HEK293 (cell line): ENCODE results near the gene SPTAN1.

Experiments
- BCL11A ChIP-seq: fragments of 450-650 bp; formaldehyde crosslinking; IDR thresholded peaks from 2 replicates; pipeline ENCODE4 v1.5.1; 2016; ENCODE audit warnings: low read depth, missing biosample characterization, missing genetic modification characterization
- GLI2 ChIP-seq: fragments of 450-650 bp; formaldehyde crosslinking; IDR thresholded peaks from 2 replicates; pipeline ENCODE4; 2017; ENCODE audit warnings: missing biosample characterization, missing genetic modification characterization, low read depth, borderline replicate concordance
- GLIS2 ChIP-seq: fragments of 450-650 bp; formaldehyde crosslinking; IDR thresholded peaks from 2 replicates; pipeline ENCODE4 v1.5.1; 2016; ENCODE audit warnings: missing biosample characterization, missing genetic modification characterization
- KLF10 ChIP-seq: fragments of 450-650 bp; IDR thresholded peaks from 2 replicates; pipeline ENCODE4 v1.5.1; 2018; ENCODE audit warnings: missing biosample characterization, mild to moderate bottlenecking, missing genetic modification characterization
- SCRT1 ChIP-seq: fragments of 450-650 bp; formaldehyde crosslinking; IDR thresholded peaks from 2 replicates; pipeline ENCODE4 v1.5.1; 2016; ENCODE audit warnings: missing biosample characterization, missing genetic modification characterization, borderline replicate concordance
- WT1 ChIP-seq: fragments of 450-650 bp; formaldehyde crosslinking; IDR thresholded peaks from 2 replicates; pipeline ENCODE4 v1.5.1; 2016; ENCODE audit warnings: missing biosample characterization, missing genetic modification characterization
- YY1 ChIP-seq: fragments of 450-650 bp; formaldehyde crosslinking; IDR thresholded peaks from 2 replicates; pipeline ENCODE4 v1.5.1; 2018; ENCODE audit warnings: missing biosample characterization, missing genetic modification characterization
- ZNF146 ChIP-seq: fragments of 450-650 bp; formaldehyde crosslinking; IDR thresholded peaks from 2 replicates; pipeline ENCODE4 v1.5.1; 2016; ENCODE audit warnings: missing biosample characterization, missing genetic modification characterization
- ZNF169 ChIP-seq: fragments of 450-650 bp; formaldehyde crosslinking; IDR thresholded peaks from 2 replicates; pipeline ENCODE4 v1.5.1; 2016; ENCODE audit warnings: missing biosample characterization, missing genetic modification characterization
- ZNF184 ChIP-seq: fragments of 450-650 bp; IDR thresholded peaks from 2 replicates; pipeline ENCODE4 v1.5.1; 2018; ENCODE audit warnings: missing biosample characterization, mild to moderate bottlenecking, missing genetic modification characterization
- ZNF341 ChIP-seq: fragments of 450-650 bp; formaldehyde crosslinking; IDR thresholded peaks from 2 replicates; pipeline ENCODE4; 2016; ENCODE audit warnings: low read depth, missing biosample characterization, missing genetic modification characterization
- ZNF423 ChIP-seq: fragments of 450-650 bp; formaldehyde crosslinking; IDR thresholded peaks from 2 replicates; pipeline ENCODE4 v1.5.1; 2016; ENCODE audit warnings: missing biosample characterization, missing genetic modification characterization
- ZNF473 ChIP-seq: fragments of 450-650 bp; formaldehyde crosslinking; IDR thresholded peaks from 2 replicates; pipeline ENCODE4 v1.5.1; 2017; ENCODE audit warnings: missing biosample characterization, missing genetic modification characterization
- ZNF518A ChIP-seq: fragments of 450-650 bp; formaldehyde crosslinking; conservative IDR thresholded peaks from 2 replicates; pipeline ENCODE4 v1.5.1; 2016; ENCODE audit warnings: low read depth, missing biosample characterization, missing genetic modification characterization
- ZNF555 ChIP-seq: fragments of 450-650 bp; formaldehyde crosslinking; conservative IDR thresholded peaks from 2 replicates; pipeline ENCODE4 v1.5.1; 2017; ENCODE audit warnings: missing biosample characterization, mild to moderate bottlenecking, missing genetic modification characterization, inconsistent platforms
- ZNF596 ChIP-seq: fragments of 450-650 bp; IDR thresholded peaks from 2 replicates; pipeline ENCODE4 v1.5.0; 2018; ENCODE audit warnings: missing biosample characterization, mild to moderate bottlenecking, missing genetic modification characterization, moderate library complexity
- ZNF600 ChIP-seq: fragments of 450-650 bp; formaldehyde crosslinking; IDR thresholded peaks from 2 replicates; pipeline ENCODE4 v1.5.1; 2016; ENCODE audit warnings: missing biosample characterization, missing genetic modification characterization
- ZNF624 ChIP-seq: fragments of 450-650 bp; formaldehyde crosslinking; IDR thresholded peaks from 2 replicates; pipeline ENCODE4 v1.5.1; 2017; ENCODE audit warnings: missing biosample characterization, missing genetic modification characterization
- ZNF639 ChIP-seq: fragments of 450-650 bp; formaldehyde crosslinking; IDR thresholded peaks from 2 replicates; pipeline ENCODE4 v1.5.1; 2016; ENCODE audit warnings: missing biosample characterization, missing genetic modification characterization
- TF ChIP-seq, protein P1 (sequence below): sonication (generic); formaldehyde crosslinking; IDR thresholded peaks from 2 replicates; pipeline ENCODE4 v1.8.1; 2022; ENCODE audit warnings: mild to moderate bottlenecking, moderate library complexity, missing genetic modification reagents
- TF ChIP-seq, protein P2 (sequence below): fragments of 450-650 bp; formaldehyde crosslinking; IDR thresholded peaks from 2 replicates; pipeline ENCODE4 v1.5.1; 2016; ENCODE audit warnings: missing biosample characterization, missing genetic modification characterization
- TF ChIP-seq, protein P3 (sequence below): fragments of 450-650 bp; formaldehyde crosslinking; IDR thresholded peaks from 2 replicates; pipeline ENCODE4 v1.5.1; 2016; ENCODE audit warnings: missing biosample characterization, missing genetic modification characterization
- TF ChIP-seq, protein P4 (sequence below): fragments of 450-650 bp; formaldehyde crosslinking; IDR thresholded peaks from 2 replicates; pipeline ENCODE4 v1.5.1; 2016; ENCODE audit warnings: missing biosample characterization, missing genetic modification characterization

Gene SPTAN1

GRCh38 chr9:128656416-128657343 is 104.3 kb downstream of the SPTAN1 start, which contains the start of gene DYNC2I2 (continued):
- TF ChIP-seq SCRT1 (tag by site-specific recombination) (no peak), ZNF341 (tag by site-specific recombination) (peak; percentile 74), ZNF596 (tag by site-specific recombination) (peak; percentile 46; the same call in 1 of the 2 replicates), YY1 (tag by site-specific recombination) (peak; percentile 100), GLIS2 (tag by site-specific recombination) (no peak), BCL11A (tag by site-specific recombination) (peak; percentile 74; the same call in 1 of the 2 replicates), ZNF518A (tag by site-specific recombination) (peak; percentile 91), ZNF169 (tag by site-specific recombination) (no peak), ZNF555 (tag by site-specific recombination) (no peak), ZNF184 (tag by site-specific recombination) (no peak; the same call in 1 of the 2 replicates), KLF10 (tag by site-specific recombination) (peak; percentile 45; the same call in 1 of the 2 replicates), ZNF600 (peak; percentile 42; the same call in 1 of the 2 replicates), GLI2 (tag by site-specific recombination) (no peak), WT1 (tag by site-specific recombination) (peak; percentile 78), ZNF624 (tag by site-specific recombination) (no peak), ZNF473 (tag by site-specific recombination) (no peak), ZNF146 (tag by site-specific recombination) (peak; percentile 62; the same call in 1 of the 2 replicates), ZNF639 (peak; percentile 95), ZNF423 (tag by site-specific recombination) (no peak)
- TF ChIP-seq, protein P1, sequence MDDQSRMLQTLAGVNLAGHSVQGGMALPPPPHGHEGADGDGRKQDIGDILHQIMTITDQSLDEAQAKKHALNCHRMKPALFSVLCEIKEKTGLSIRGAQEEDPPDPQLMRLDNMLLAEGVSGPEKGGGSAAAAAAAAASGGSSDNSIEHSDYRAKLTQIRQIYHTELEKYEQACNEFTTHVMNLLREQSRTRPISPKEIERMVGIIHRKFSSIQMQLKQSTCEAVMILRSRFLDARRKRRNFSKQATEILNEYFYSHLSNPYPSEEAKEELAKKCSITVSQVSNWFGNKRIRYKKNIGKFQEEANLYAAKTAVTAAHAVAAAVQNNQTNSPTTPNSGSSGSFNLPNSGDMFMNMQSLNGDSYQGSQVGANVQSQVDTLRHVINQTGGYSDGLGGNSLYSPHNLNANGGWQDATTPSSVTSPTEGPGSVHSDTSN (CRISPR knock-in tag), result 0 out of 2 replicates have a peak, but pooled peaks have one; percentile 21
- TF ChIP-seq, protein P2, sequence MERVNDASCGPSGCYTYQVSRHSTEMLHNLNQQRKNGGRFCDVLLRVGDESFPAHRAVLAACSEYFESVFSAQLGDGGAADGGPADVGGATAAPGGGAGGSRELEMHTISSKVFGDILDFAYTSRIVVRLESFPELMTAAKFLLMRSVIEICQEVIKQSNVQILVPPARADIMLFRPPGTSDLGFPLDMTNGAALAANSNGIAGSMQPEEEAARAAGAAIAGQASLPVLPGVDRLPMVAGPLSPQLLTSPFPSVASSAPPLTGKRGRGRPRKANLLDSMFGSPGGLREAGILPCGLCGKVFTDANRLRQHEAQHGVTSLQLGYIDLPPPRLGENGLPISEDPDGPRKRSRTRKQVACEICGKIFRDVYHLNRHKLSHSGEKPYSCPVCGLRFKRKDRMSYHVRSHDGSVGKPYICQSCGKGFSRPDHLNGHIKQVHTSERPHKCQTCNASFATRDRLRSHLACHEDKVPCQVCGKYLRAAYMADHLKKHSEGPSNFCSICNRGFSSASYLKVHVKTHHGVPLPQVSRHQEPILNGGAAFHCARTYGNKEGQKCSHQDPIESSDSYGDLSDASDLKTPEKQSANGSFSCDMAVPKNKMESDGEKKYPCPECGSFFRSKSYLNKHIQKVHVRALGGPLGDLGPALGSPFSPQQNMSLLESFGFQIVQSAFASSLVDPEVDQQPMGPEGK, result no peak
- TF ChIP-seq, protein P3, sequence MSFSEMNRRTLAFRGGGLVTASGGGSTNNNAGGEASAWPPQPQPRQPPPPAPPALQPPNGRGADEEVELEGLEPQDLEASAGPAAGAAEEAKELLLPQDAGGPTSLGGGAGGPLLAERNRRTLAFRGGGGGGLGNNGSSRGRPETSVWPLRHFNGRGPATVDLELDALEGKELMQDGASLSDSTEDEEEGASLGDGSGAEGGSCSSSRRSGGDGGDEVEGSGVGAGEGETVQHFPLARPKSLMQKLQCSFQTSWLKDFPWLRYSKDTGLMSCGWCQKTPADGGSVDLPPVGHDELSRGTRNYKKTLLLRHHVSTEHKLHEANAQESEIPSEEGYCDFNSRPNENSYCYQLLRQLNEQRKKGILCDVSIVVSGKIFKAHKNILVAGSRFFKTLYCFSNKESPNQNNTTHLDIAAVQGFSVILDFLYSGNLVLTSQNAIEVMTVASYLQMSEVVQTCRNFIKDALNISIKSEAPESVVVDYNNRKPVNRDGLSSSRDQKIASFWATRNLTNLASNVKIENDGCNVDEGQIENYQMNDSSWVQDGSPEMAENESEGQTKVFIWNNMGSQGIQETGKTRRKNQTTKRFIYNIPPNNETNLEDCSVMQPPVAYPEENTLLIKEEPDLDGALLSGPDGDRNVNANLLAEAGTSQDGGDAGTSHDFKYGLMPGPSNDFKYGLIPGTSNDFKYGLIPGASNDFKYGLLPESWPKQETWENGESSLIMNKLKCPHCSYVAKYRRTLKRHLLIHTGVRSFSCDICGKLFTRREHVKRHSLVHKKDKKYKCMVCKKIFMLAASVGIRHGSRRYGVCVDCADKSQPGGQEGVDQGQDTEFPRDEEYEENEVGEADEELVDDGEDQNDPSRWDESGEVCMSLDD (tag by site-specific recombination), result peak; percentile 91
- TF ChIP-seq, protein P4, sequence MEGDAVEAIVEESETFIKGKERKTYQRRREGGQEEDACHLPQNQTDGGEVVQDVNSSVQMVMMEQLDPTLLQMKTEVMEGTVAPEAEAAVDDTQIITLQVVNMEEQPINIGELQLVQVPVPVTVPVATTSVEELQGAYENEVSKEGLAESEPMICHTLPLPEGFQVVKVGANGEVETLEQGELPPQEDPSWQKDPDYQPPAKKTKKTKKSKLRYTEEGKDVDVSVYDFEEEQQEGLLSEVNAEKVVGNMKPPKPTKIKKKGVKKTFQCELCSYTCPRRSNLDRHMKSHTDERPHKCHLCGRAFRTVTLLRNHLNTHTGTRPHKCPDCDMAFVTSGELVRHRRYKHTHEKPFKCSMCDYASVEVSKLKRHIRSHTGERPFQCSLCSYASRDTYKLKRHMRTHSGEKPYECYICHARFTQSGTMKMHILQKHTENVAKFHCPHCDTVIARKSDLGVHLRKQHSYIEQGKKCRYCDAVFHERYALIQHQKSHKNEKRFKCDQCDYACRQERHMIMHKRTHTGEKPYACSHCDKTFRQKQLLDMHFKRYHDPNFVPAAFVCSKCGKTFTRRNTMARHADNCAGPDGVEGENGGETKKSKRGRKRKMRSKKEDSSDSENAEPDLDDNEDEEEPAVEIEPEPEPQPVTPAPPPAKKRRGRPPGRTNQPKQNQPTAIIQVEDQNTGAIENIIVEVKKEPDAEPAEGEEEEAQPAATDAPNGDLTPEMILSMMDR, result peak; percentile 43; the same call in 1 of the 2 replicates
